Astrocyte (in vitro differentiated cells and primary cell): ENCODE results near the gene ATP6V1B1. TPM values are rescaled to one million over a fixed set of nuclear protein-coding genes. Genes with fewer than 3 reads are reported as not detected.
A peak's percentile ranks its signal among the peaks of the same experiment; 100 is the strongest.

Experiments
- DNase-seq: peaks from one replicate; pipeline ENCODE4 v3.0.0-alpha.2; 2010; ENCODE audit warnings: low read depth
- FAIRE-seq: peaks from 2 replicates; lab custom pipeline; 2011; peaks lifted over from hg19 to GRCh38; lab: Jason Lieb, UNC
- H2AFZ ChIP-seq: 2 replicates; pipeline ENCODE4 v1.6.0; 2012; ENCODE audit warnings: low read depth, low read length, inconsistent platforms
- H3K27ac ChIP-seq: 2 replicates; pipeline ENCODE4 v1.5.1; 2011; ENCODE audit warnings: low read depth, low read length, inconsistent platforms
- H3K27me3 ChIP-seq: 2 replicates; pipeline ENCODE4 v1.6.0; 2011; ENCODE audit warnings: low read length, inconsistent platforms; ENCODE audit not compliant: insufficient read depth
- H3K36me3 ChIP-seq: 2 replicates; pipeline ENCODE4 v1.5.1; 2011; ENCODE audit warnings: low read length, inconsistent platforms; ENCODE audit not compliant: insufficient read depth
- H3K4me1 ChIP-seq: 2 replicates; pipeline ENCODE4 v1.5.1; 2011; ENCODE audit warnings: low read length, inconsistent platforms; ENCODE audit not compliant: insufficient read depth
- H3K4me2 ChIP-seq: 2 replicates; pipeline ENCODE4 v1.6.0; 2012; ENCODE audit warnings: low read length, inconsistent platforms
- H3K4me3 ChIP-seq: 2 replicates; pipeline ENCODE4 v1.5.1; 2011; ENCODE audit warnings: low read depth, mild to moderate bottlenecking, low read length, inconsistent platforms; ENCODE audit not compliant: insufficient read depth
- H3K79me2 ChIP-seq: 2 replicates; pipeline ENCODE4 v1.6.0; 2012; ENCODE audit warnings: mild to moderate bottlenecking, low read length, inconsistent platforms; ENCODE audit not compliant: insufficient read depth
- H3K9ac ChIP-seq: 2 replicates; pipeline ENCODE4 v1.6.0; 2012; ENCODE audit warnings: mild to moderate bottlenecking, low read length, inconsistent platforms
- H3K9me3 ChIP-seq: 2 replicates; pipeline ENCODE4 v1.5.1; 2012; ENCODE audit warnings: low read depth, mild to moderate bottlenecking, low read length, inconsistent platforms; ENCODE audit not compliant: insufficient read depth
- H4K20me1 ChIP-seq: 2 replicates; pipeline ENCODE4 v1.6.0; 2012; ENCODE audit warnings: low read length, inconsistent platforms; ENCODE audit not compliant: insufficient read depth
- H3K27ac Mint-ChIP-seq: one replicate; pipeline ENCODE4 v1.8.0; 2021; ENCODE audit warnings: mild to moderate bottlenecking, mixed read lengths; ENCODE audit not compliant: unreplicated experiment
- H3K27me3 Mint-ChIP-seq: one replicate; pipeline ENCODE4 v1.8.0; 2021; ENCODE audit warnings: low read depth, mixed read lengths; ENCODE audit not compliant: unreplicated experiment
- H3K36me3 Mint-ChIP-seq: one replicate; pipeline ENCODE4 v1.8.0; 2021; ENCODE audit warnings: low read depth, mixed read lengths; ENCODE audit not compliant: unreplicated experiment
- H3K4me1 Mint-ChIP-seq: one replicate; pipeline ENCODE4 v1.8.0; 2021; ENCODE audit warnings: low read depth, mixed read lengths; ENCODE audit not compliant: unreplicated experiment
- H3K4me3 Mint-ChIP-seq: one replicate; pipeline ENCODE4 v1.8.0; 2021; ENCODE audit warnings: mild to moderate bottlenecking, moderate library complexity, mixed read lengths; ENCODE audit not compliant: unreplicated experiment
- H3K9me3 Mint-ChIP-seq: one replicate; pipeline ENCODE4 v1.8.0; 2021; ENCODE audit warnings: mild to moderate bottlenecking, mixed read lengths; ENCODE audit not compliant: unreplicated experiment
- CTCF ChIP-seq: IDR thresholded peaks from 2 replicates; pipeline ENCODE4 v1.5.1; 2011; ENCODE audit warnings: low read depth, mild to moderate bottlenecking, inconsistent platforms, low read length, moderate library complexity; ENCODE audit not compliant: insufficient read depth
- EZH2 ChIP-seq: IDR thresholded peaks from 2 replicates; pipeline ENCODE4 v1.6.1; 2012; ENCODE audit warnings: mild to moderate bottlenecking, low read length, inconsistent platforms; ENCODE audit not compliant: insufficient read depth
- total RNA-seq: library from RNA; stranded (reverse); gene quantifications from 2 replicates; pipeline ENCODE4 v1.2.1, GENCODE V29; 2021

The ATP6V1B1 gene
- total RNA-seq, 1 donor from 2014 or later, result not detected

- Mint-ChIP-seq H3K9me3 (no peaks in the 10 kb centered on the region), H3K27ac (peak overlapping the region; percentile 67), H3K27me3 (no peaks in the 10 kb centered on the region), H3K4me1 (peaks cover 12% of the 10 kb centered on the region), H3K4me3 (peak overlapping the region; percentile 98), H3K36me3 (peaks cover 9% of the 10 kb centered on the region)
- Histone ChIP-seq H3K36me3 (peaks cover 8% of the 10 kb centered on the region), H3K27ac (no peak overlapping the region), H4K20me1 (peaks cover 47% of the 10 kb centered on the region), H3K4me1 (peaks cover 13% of the 10 kb centered on the region), H2AFZ (no peak overlapping the region), H3K9ac (peak overlapping the region; percentile 92), H3K4me2 (peak overlapping the region; percentile 100), H3K4me3 (peak overlapping the region; percentile 83), H3K27me3 (no peaks in the 10 kb centered on the region), H3K79me2 (peaks cover 35% of the 10 kb centered on the region), H3K9me3 (no peaks in the 10 kb centered on the region)
- no peak for DNase-seq
- FAIRE-seq, result no peak
- TF ChIP-seq EZH2, result no peak
- no peak for TF ChIP-seq CTCF
Measured at GRCh38 chr2:70992945-70993853, 57.5 kb downstream of the ATP6V1B1 start.

- DNase-seq, result no peak
Measured at GRCh38 chr2:70994009-70994698, 58.5 kb downstream of the ATP6V1B1 start.

More at GRCh38 chr2:70994009-70994698, 58.5 kb downstream of the ATP6V1B1 start:
- peaks cover 42% of the 10 kb centered on the region for H4K20me1 ChIP-seq
- peak overlapping the region; percentile 83 for H2AFZ ChIP-seq
- Mint-ChIP-seq H3K36me3 (peaks cover 5% of the 10 kb centered on the region), H3K4me3 (peak overlapping the region; percentile 98), H3K4me1 (peaks cover 12% of the 10 kb centered on the region), H3K27me3 (peaks cover 2% of the 10 kb centered on the region), H3K9me3 (no peaks in the 10 kb centered on the region), H3K27ac (peak overlapping the region; percentile 67)
- peaks cover 5% of the 10 kb centered on the region for H3K36me3 ChIP-seq
- H3K9ac ChIP-seq, result peak overlapping the region; percentile 92
- no peak for TF ChIP-seq EZH2
- no peak for TF ChIP-seq CTCF
- FAIRE-seq, result no peak
- peak overlapping the region; percentile 83 for H3K4me3 ChIP-seq
- peaks cover 35% of the 10 kb centered on the region for H3K79me2 ChIP-seq
- H3K4me1 ChIP-seq, result peaks cover 13% of the 10 kb centered on the region
- H3K27me3 ChIP-seq, result no peaks in the 10 kb centered on the region
- H3K9me3 ChIP-seq, result no peaks in the 10 kb centered on the region
- peak overlapping the region; percentile 100 for H3K4me2 ChIP-seq
- H3K27ac ChIP-seq, result peak overlapping the region; percentile 69
